H54 (cell line): ENCODE measurements around the gene EGLN2.
"Not testable (repeated sequence)": the region's sequence is repeated elsewhere in the genome, so short reads cannot be mapped to it uniquely, and the experiment has no call there.

Experiments
- DNase-seq: peaks from one replicate; pipeline ENCODE4 v3.0.0; 2011; ENCODE audit warnings: low spot score, mixed read lengths; ENCODE audit not compliant: insufficient read length
- FAIRE-seq: peaks from 3 replicates; lab custom pipeline; 2011; peaks lifted over from hg19 to GRCh38; lab: Jason Lieb, UNC
- POLR2A ChIP-seq: IDR thresholded peaks from 2 replicates; pipeline ENCODE4 v1.6.1; 2011; ENCODE audit warnings: low read depth, mild to moderate bottlenecking, low read length

EGLN2 gene

GRCh38 chr19:40809358-40810086, 10.5 kb downstream of the EGLN2 start:
- DNase-seq (no peak), FAIRE-seq (no peak)
- TF ChIP-seq POLR2A: no peak

- no peak for FAIRE-seq
Observed at GRCh38 chr19:40810160-40810559, 11.2 kb downstream of the EGLN2 start.

GRCh38 chr19:40810649-40811408, 11.8 kb downstream of the EGLN2 start:
- DNase-seq, FAIRE-seq: not testable (repeated sequence)

More at GRCh38 chr19:40810160-40810559, 11.2 kb downstream of the EGLN2 start:
- no peak for DNase-seq
- TF ChIP-seq POLR2A: no peak

GRCh38 chr19:40811478-40812341, 12.7 kb downstream of the EGLN2 start:
- no peak for TF ChIP-seq POLR2A
- DNase-seq (no peak), FAIRE-seq (no peak)

- not testable (repeated sequence) for DNase-seq, FAIRE-seq
Observed at GRCh38 chr19:40812571-40812970, 13.6 kb downstream of the EGLN2 start.

GRCh38 chr19:40813182-40813581, 14.2 kb downstream of the EGLN2 start:
- DNase-seq: no peak
- no peak for TF ChIP-seq POLR2A
- FAIRE-seq: no peak

- no peak for DNase-seq
- no peak for FAIRE-seq
- TF ChIP-seq POLR2A: no peak
Observed at GRCh38 chr19:40815223-40815622, 16.2 kb downstream of the EGLN2 start.

GRCh38 chr19:40818480-40819399, 19.7 kb downstream of the EGLN2 start:
- not testable (repeated sequence) for DNase-seq, FAIRE-seq

GRCh38 chr19:40819479-40820234, 20.7 kb downstream of the EGLN2 start:
- not testable (repeated sequence) for DNase-seq, FAIRE-seq

GRCh38 chr19:40822161-40822560, 23.2 kb downstream of the EGLN2 start:
- DNase-seq (no peak), FAIRE-seq (no peak)
- TF ChIP-seq POLR2A: no peak

- not testable (repeated sequence) for FAIRE-seq, DNase-seq
Observed at GRCh38 chr19:40822704-40823553, 23.9 kb downstream of the EGLN2 start.

- not testable (repeated sequence) for FAIRE-seq, DNase-seq
Observed at GRCh38 chr19:40824916-40825315, 25.9 kb downstream of the EGLN2 start.

GRCh38 chr19:40825460-40826095, 26.6 kb downstream of the EGLN2 start:
- DNase-seq, FAIRE-seq: not testable (repeated sequence)

- not testable (repeated sequence) for FAIRE-seq, DNase-seq
Observed at GRCh38 chr19:40826312-40826698, 27.3 kb downstream of the EGLN2 start.

- not testable (repeated sequence) for DNase-seq, FAIRE-seq
Observed at GRCh38 chr19:40826699-40827385, 27.9 kb downstream of the EGLN2 start.
